HepG2 (cell line): ENCODE data around the gene NMUR1. TPM values are rescaled to one million over a fixed set of nuclear protein-coding genes. Genes with fewer than 3 reads are reported as not detected.

ENCODE experiments used
- CEBPB ChIP-seq: IDR thresholded peaks from 2 replicates; pipeline ENCODE4 v1.6.1; 2011; ENCODE audit warnings: low read depth, low read length, improper control_type of control experiment, borderline replicate concordance
- DNMT3B ChIP-seq: conservative IDR thresholded peaks from 2 replicates; pipeline ENCODE4 v1.6.1; 2016; ENCODE audit warnings: missing biosample characterization, control low read depth
- GATAD2A ChIP-seq: IDR thresholded peaks from 2 replicates; pipeline ENCODE4 v1.6.1; 2016
- HNF4G ChIP-seq, 2 experiments: sonication (generic) in 1 of 2; formaldehyde crosslinking in 1 of 2; IDR thresholded peaks; 2 replicates each; pipeline versions ENCODE4 v1.4.0 to v1.6.1; 2011 to 2020; ENCODE audit warnings: borderline replicate concordance in 2 of 2, low read depth in 2 of 2, mild to moderate bottlenecking in 2 of 2, low read length in 1 of 2, missing genetic modification reagents in 1 of 2, moderate library complexity in 1 of 2
- MED13 ChIP-seq: sonication (generic); formaldehyde crosslinking; IDR thresholded peaks from 2 replicates; pipeline ENCODE4 v1.5.0; 2020; ENCODE audit warnings: missing genetic modification reagents
- SALL1 ChIP-seq: sonication (generic); formaldehyde crosslinking; IDR thresholded peaks from 2 replicates; pipeline ENCODE4 v1.8.0; 2022; ENCODE audit warnings: mild to moderate bottlenecking, missing genetic modification reagents
- SRSF1 ChIP-seq: fragments of 200-400 bp; formaldehyde crosslinking; optimal IDR thresholded peaks from 2 replicates; pipeline ENCODE3; 2017; ENCODE audit warnings: mild to moderate bottlenecking, low read depth, low read length, moderate library complexity
- SRSF4 ChIP-seq: fragments of 200-400 bp; formaldehyde crosslinking; IDR thresholded peaks from one replicate; pipeline ENCODE4 v1.6.1; 2018; ENCODE audit warnings: mild to moderate bottlenecking, low read depth, low read length, moderate library complexity; ENCODE audit not compliant: poor library complexity, severe bottlenecking
- SRY ChIP-seq: sonication (generic); formaldehyde crosslinking; IDR thresholded peaks from 2 replicates; pipeline ENCODE4 v1.8.0; 2022; ENCODE audit warnings: mild to moderate bottlenecking, missing genetic modification reagents
- STAT6 ChIP-seq: sonication (generic); formaldehyde crosslinking; IDR thresholded peaks from 2 replicates; pipeline ENCODE4 v1.4.0; 2020; ENCODE audit warnings: missing genetic modification reagents, mild to moderate bottlenecking, borderline replicate concordance
- XBP1 ChIP-seq: sonication (generic); formaldehyde crosslinking; IDR thresholded peaks from 2 replicates; pipeline ENCODE4 v1.5.0; 2020; ENCODE audit warnings: missing genetic modification reagents
- ZFP36L1 ChIP-seq: sonication (generic); formaldehyde crosslinking; IDR thresholded peaks from 2 replicates; pipeline ENCODE4 v1.8.0; 2022; ENCODE audit warnings: mild to moderate bottlenecking, missing genetic modification reagents, moderate library complexity
- ZNF232 ChIP-seq: sonication (generic); formaldehyde crosslinking; IDR thresholded peaks from 2 replicates; pipeline ENCODE4 v1.4.0; 2020; ENCODE audit warnings: missing genetic modification reagents, borderline replicate concordance
- ZNF275 ChIP-seq: sonication (generic); formaldehyde crosslinking; IDR thresholded peaks from 2 replicates; pipeline ENCODE4 v1.8.0; 2022; ENCODE audit warnings: missing genetic modification reagents, mild to moderate bottlenecking, inconsistent platforms, borderline replicate concordance
- ZNF329 ChIP-seq: sonication (generic); formaldehyde crosslinking; IDR thresholded peaks from 2 replicates; pipeline ENCODE4 v1.9.0; 2021; ENCODE audit warnings: low read depth, mild to moderate bottlenecking, missing genetic modification reagents
- ZNF362 ChIP-seq: sonication (generic); formaldehyde crosslinking; IDR thresholded peaks from 2 replicates; pipeline ENCODE4 v1.4.0; 2020; ENCODE audit warnings: missing genetic modification reagents, mild to moderate bottlenecking, borderline replicate concordance
- ZNF451 ChIP-seq: sonication (generic); formaldehyde crosslinking; IDR thresholded peaks from 2 replicates; pipeline ENCODE4 v1.5.0; 2020; ENCODE audit warnings: mild to moderate bottlenecking, missing genetic modification reagents
- ZNF501 ChIP-seq: sonication (generic); formaldehyde crosslinking; IDR thresholded peaks from 2 replicates; pipeline ENCODE4 v1.5.1; 2020; ENCODE audit warnings: mild to moderate bottlenecking, moderate library complexity, missing genetic modification reagents
- ZNF570 ChIP-seq: sonication (generic); formaldehyde crosslinking; IDR thresholded peaks from 2 replicates; pipeline ENCODE4 v1.4.0; 2020; ENCODE audit warnings: mild to moderate bottlenecking, missing genetic modification reagents, borderline replicate concordance
- ZNF605 ChIP-seq: sonication (generic); formaldehyde crosslinking; IDR thresholded peaks from 2 replicates; pipeline ENCODE4 v1.8.0; 2022; ENCODE audit warnings: mild to moderate bottlenecking, missing genetic modification reagents
- ZNF672 ChIP-seq: sonication (generic); formaldehyde crosslinking; IDR thresholded peaks from 2 replicates; pipeline ENCODE4 v1.8.1; 2022; ENCODE audit warnings: missing genetic modification reagents
- ZNF724P ChIP-seq: sonication (generic); formaldehyde crosslinking; IDR thresholded peaks from 2 replicates; pipeline ENCODE4 v1.8.0; 2022; ENCODE audit warnings: missing genetic modification reagents, borderline replicate concordance
- polyA plus RNA-seq, 8 experiments: library from polyadenylated mRNA; depleted of rRNA in 3 of 8; stranded (reverse) in 7 of 8; unstranded in 1 of 8; fragments of >200 nt; fragmentation: Illumina TruSeq in 4 of 8; extraction: Trizol in 4 of 8; gene quantifications; 2 replicates each; pipeline versions ENCODE4 v1.2.1 to v1.2.3, GENCODE V29; 2011 to 2016; ENCODE audit warnings: low read depth in 4 of 8, missing spikeins in 1 of 8, mixed read lengths in 1 of 8; ENCODE audit not compliant: insufficient read depth in 1 of 8
- total RNA-seq, 5 experiments: library from RNA; depleted of rRNA; stranded (reverse); fragments of >200 nt; fragmentation: Illumina TruSeq; extraction: Trizol; gene quantifications; 2 replicates each; pipeline ENCODE4 v1.2.3, GENCODE V29; 2016; ENCODE audit warnings: low read depth in 1 of 5

Gene NMUR1
- total and polyA plus RNA-seq, 2 of the 13 experiments (the other 11 are each of a cell fraction or from before 2014, with no cell fraction given) = not detected

- TF ChIP-seq HNF4G (IDR thresholded peaks at IDR 0.05; ENCODE audit: borderline replicate concordance, low read depth, low read length) (no peak), HNF4G (CRISPR knock-in tag; IDR thresholded peaks at IDR 0.05; ENCODE audit: borderline replicate concordance, low read depth) (no peak), ZNF570 (CRISPR knock-in tag) (no peak), SRSF1 (peak; percentile 55), SRY (CRISPR knock-in tag) (no peak), ZNF605 (peak; percentile 71; the same call in 1 of the 2 replicates), ZNF362 (CRISPR knock-in tag) (0 out of 2 replicates have a peak, but pooled peaks have one; percentile 16), ZNF451 (0 out of 2 replicates have a peak, but pooled peaks have one; percentile 61), DNMT3B (CRISPR knock-in tag) (no peak), ZNF232 (CRISPR knock-in tag) (no peak; the same call in 1 of the 2 replicates), ZNF275 (no peak), MED13 (peak; percentile 73), STAT6 (no peak), ZNF672 (CRISPR knock-in tag) (no peak), ZNF724P (CRISPR knock-in tag) (peak; percentile 66; the same call in 1 of the 2 replicates), XBP1 (CRISPR knock-in tag) (no peak), SRSF4 (no peak), ZNF501 (CRISPR knock-in tag) (peak; percentile 61; the same call in 1 of the 2 replicates), ZFP36L1 (CRISPR knock-in tag) (no peak), SALL1 (CRISPR knock-in tag) (peak; percentile 66), GATAD2A (CRISPR knock-in tag) (peak; percentile 57), ZNF329 (CRISPR knock-in tag) (peak; percentile 73; the same call in 1 of the 2 replicates), CEBPB (no peak)
Observed at GRCh38 chr2:231482806-231483391, 47.3 kb downstream of the NMUR1 start (continued).
